ENCODE measurements around the gene PI4KB.

PI4KB gene

DNA sequence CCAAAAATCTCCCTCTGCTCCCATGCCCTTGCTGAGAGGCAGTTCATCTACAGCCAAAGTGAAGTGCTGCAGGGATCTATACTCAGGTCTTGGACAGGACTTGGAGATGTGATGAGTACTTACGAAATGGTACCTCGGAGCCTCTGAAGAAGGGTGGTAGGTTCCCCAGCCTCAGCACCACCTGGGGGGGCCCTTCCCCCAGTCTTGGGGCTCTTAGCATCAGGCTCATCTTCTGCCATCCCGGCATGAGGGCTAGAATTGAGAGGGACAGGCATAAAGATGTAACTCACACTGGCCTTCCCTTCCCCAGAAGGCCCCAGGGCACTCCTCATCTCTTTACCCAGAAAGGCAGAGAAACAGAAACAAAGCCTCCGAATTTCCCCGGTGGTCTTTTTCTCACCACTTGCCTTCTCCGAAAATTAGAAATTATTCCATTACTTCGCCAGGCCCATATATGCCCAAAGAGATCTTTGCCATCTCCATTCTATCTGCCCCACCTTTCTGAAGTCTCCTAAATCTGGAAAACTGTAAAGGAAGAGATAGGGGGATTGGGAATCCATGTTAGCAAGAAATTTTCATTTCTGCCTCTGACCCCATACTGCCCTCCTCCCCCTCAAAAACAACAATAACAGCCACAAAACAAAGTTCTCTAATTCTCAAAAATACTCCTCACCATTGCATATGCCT is 19.0 kb upstream of the PI4KB start:
- peak in 1 of 2 donors; percentile 35 for DNase-seq

DNA sequence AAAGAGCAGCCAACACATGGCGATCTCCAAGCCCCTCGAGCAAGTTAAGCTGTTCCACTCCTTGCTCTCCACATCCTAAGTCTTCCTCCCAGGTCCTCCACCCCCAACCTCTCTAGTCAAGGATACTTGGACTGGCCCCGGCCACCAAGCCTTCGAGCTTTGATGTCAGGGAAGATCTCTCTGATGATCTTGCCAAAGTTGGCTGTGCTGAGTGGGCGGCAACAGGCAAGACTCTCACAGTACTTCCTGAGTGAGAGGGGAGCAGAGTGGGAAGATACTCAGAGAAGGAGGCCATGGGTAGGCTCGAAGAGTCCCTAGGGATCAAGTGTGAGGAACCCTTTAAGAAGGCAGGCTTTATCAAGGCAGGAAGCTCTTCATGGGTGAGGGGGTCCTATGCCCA is 17.1 kb upstream of the PI4KB start:
- DNase-seq: no peak

DNA sequence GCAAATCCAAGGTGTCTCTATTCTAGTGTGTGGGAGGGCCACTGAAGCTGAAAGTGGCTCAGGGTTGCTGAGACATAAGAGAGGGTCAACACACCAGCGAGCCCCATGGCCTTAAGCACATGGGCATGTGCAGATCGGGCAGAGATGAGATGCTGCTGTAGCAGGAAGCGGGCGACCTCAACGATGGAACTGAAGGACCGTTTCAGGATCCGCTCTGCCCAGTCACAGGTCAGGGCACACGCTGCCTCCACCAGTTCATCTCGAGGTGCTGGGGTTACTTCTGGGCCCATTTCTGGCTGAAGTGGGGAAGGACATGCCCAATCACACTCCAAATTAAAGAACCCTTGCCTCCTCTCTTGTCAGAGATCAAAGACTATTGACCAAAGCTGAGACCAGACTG is 16.4 kb upstream of the PI4KB start:
- DNase-seq: no peak

DNA sequence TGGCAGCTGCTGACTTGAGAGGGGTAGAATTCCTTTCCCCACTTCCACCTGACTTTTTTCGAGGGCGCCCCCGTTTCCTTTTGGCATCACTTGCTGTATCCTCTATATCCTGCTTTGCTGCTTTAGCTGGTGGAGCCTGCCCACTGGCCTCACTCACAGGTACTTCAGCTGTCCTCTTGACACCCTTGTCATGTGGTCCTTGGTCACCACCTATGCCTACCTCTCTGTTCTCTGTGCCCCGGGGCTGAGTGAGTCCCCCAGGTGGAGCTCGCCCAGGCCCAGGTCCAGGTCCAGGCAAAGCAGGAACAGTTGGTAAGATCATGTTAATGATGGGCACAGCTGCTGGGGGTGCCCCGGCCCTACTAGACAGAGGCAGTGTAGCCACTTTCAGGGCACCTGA is 15.4 kb upstream of the PI4KB start:
- no peak for DNase-seq

DNA sequence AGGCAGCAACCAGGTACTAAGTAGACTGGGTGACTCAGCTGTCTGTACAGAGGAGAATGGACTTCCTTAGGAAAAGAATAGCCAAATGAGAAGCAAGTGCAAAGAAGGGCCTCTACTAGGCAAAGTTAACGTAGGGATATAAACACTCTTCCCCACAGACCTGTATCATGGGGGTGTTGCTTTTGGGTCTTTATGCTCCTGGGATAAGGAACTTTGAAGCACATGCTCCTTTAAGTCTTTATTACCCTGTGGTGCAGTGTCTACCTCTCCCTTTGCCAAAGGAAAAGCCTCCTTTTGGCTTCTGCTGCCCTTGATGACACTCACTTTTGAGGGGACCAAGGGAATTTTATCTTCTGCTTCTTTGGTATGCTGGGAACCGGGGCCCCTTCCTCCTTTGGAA is 14.8 kb upstream of the PI4KB start:
- DNase-seq: no peak

- peak; percentile 56 to 83 for DNase-seq
Measured at GRCh38 chr1:151340870-151341754, 13.9 kb upstream of the PI4KB start.

DNA sequence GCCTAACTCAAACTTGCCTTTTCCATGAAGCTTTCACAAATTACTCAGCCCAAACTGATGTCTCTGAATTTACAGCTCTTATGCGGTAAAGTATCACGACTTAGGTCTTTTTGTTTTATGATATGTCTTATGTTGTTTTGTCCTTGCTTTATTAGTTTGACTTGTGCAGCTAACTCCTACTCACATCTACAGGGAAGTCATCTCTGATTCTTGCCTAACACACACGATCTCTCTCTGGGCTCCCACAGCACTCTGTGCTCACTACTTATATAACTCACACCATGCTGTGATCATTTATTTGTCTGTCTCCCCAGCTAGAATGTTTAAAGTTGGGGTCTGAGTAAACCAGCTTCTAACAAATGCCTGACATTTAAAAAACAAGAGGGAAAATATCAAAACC is 9.3 kb upstream of the PI4KB start:
- DNase-seq: no peak

- DNase-seq: no peak
Measured at GRCh38 chr1:151334822-151335221, 7.6 kb upstream of the PI4KB start.

DNA sequence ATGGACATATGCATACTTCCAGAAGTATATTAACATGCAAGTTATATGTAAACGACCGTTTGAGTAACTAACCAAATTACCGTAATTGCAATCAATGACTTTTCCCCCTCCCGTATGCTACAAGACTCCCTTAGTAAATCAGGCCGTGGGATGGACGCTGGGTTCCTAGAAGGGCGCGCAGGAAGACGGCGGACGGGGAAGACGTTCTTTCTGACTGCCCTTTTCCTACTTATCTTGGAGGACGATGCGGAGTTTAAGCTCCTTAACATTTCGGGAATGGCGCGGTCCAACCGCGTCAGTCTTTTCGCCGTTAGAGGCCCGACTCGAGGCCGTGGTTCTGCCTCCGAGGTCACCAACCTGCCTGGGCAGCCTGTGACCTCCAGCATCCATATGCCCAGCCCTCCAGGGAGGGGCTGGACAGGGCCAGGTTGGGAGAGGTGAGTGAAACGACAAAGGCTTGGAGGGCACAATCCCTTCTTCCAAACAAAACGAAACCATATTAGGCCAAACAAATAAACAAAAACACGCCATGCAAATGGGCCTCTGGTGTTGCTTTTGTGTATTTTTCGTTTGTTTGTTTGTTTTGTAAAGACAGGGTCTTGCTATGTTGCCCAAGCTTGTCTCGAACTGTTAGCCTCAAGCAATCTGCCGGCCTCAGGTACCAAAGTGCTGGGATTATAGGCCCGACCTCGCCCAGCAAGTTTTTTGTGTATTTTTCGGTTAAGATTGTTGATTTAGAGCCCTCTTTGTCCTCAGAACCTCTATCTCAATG is 873 bp upstream of the PI4KB start:
- no peak for DNase-seq

DNA sequence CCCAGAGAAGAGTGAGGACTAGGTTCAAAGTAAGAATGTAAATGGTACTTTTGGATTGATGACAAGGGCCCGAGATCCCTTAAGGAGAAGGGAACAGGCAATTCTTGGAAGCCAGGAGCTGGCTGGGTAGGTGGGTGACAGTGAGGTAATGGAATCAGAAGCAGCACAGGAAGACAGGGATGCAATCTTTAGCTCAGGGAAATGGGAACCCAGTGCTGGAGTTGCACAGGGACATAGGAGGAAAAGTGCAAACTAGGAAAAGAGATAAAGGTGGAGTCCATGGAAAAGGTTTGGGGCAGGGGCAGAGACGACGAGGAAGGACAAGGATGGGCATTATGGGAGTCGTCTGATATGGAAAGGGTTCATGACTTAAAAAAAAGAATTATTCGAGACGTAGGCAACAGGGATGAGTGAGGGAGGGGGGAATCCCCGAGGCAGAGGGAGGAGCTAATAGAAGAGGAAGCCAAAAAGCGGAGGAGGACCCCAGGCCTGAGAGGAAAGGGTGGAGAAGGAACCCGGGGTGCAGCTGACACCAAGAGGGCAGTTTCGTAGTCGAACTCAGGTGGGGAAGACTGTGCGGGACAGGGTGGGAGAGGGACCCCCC is 495 bp downstream of the PI4KB start:
- peak; percentile 69 to 78 for DNase-seq

GRCh38 chr1:151325646-151326429 is 1.4 kb downstream of the PI4KB start:
- no peak for DNase-seq

- DNase-seq: no peak
Measured at GRCh38 chr1:151325231-151325630, 2.0 kb downstream of the PI4KB start.

- DNase-seq: no peak
Measured at GRCh38 chr1:151324390-151324930, 2.8 kb downstream of the PI4KB start.

DNA sequence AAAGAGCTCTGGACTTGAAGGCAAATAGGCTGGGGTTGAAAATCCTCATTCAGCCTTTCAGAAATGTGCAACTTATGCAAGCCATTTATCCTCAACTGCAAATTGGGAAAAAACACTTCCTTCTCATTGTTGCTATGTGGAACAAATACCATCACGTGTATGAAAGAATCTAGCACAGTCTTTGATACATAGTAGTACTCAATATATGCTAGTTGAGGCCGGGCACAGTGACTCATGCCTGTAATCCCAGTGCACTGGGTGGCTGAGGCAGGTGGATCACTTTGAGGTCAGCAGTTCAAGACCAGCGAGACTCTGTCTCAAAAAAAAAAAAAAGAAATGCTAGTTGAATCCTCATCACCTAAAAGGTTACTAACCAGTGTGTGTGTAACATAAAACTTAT is 8.2 kb downstream of the PI4KB start:
- DNase-seq: no peak

DNA sequence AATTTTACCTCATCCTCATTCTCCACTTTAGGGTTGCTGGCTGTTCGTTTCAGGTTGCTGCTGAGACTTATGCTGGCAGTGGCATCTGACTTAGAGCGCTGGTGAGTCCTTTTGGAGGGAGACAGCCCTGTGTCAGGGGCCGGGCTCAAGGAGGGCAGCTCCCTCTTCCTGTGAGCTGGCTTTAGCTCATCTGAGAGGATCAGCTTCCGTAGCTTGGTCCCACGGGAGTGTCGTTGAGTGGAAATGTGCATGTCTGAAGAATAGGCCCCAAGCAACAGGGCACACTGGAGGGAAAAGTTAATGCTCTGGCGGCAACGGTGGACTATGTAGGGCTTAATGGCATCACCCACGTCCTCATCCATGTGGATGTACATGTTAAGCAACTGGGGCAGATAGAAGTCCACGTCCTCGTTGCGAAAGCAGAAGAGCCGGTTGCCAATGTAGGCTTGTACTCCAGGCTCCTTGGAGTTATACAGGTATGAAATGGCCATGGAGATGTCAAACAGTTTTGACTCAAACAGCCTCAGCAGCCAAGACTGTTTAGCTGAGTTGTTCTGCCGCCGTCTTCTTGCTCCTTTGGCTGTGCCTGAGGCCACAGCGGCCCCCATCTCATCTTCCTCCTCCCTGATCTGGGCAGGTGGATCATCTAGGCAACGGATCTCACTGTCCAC is 11.5 kb downstream of the PI4KB start:
- DNase-seq: no peak

GRCh38 chr1:151314137-151314875 is 12.9 kb downstream of the PI4KB start:
- DNase-seq: no peak

GRCh38 chr1:151313501-151313900 is 13.7 kb downstream of the PI4KB start:
- DNase-seq: no peak

DNA sequence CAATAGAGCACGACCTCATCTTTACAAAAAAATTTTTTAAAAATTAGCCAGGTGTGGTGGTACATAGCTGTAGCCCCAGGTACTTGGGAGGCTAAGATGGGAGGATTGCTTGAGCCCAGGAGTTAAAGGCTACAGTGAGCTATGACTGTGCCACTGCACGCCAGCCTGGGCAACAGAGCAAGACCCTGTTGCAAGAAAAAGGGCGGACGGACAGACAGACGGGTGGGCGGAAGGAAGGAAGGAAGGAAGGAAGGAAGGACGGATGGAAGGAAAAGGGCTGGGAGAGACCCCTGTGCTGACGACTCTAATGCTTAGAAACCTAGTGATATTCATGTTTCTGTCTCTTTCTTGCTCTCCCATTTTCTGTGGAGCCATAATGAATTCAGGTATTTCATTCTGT is 14.4 kb downstream of the PI4KB start:
- DNase-seq: no peak

GRCh38 chr1:151312411-151312810 is 14.8 kb downstream of the PI4KB start:
- no peak for DNase-seq

DNA sequence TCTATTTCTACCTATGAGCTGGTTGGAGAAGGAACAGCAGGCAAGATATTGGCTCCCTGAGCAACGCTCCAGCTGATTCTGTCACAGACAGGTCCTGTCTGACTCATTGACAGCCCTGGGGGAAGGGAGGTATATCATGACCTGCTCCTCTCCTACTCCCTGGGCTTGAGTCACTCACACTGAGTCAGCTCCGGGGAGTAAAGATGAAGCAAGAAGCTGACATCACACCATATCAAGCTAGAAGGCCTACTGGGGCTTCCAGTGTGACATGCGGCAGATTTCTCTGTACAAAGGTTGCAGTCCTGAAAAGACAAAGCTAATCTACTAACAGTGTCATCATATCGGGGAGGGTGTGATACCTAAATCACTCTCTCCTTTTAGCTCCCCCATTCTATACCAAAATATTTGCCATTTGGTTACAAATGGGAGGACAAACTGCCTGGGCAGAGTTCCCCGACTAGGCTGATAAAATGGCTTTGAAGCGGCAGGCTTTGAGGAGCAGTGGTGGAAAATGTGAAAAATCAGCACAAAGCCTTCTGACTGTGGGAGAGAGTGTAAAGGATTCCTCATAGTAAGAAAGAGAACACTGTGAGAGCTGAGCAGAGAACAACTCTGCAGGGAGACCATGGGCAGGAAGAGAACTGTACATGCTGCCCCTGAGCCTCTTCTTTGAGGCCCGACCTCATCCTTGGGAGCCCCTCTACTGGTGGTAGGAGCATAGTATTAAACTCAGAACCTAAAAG is 15.5 kb downstream of the PI4KB start:
- DNase-seq: peak; percentile 36 to 74
